HG02763 (cell line): Measurements from ENCODE around the gene TTL.
A peak's percentile ranks its signal among the peaks of the same experiment; 100 is the strongest.
"Not testable (repeated sequence)": the region's sequence is repeated elsewhere in the genome, so short reads cannot be mapped to it uniquely, and the experiment has no call there.

Experiments used
- ATAC-seq: cut with Tn5 transposase; IDR thresholded peaks from one replicate; pipeline ENCODE4 v1.9.1; 2021; ENCODE audit warnings: mild to moderate bottlenecking, moderate library complexity; ENCODE audit not compliant: unreplicated experiment

The TTL gene

GRCh38 chr2:112481528-112482233, at the start of gene TTL:
TTL (plus strand) TSS chr2:112482156; CDS start chr2:112482345, 189 bp downstream.
- ATAC-seq = peak; percentile 78

GRCh38 chr2:112432390-112432734, 49.6 kb upstream of the TTL start:
- ATAC-seq = not testable (repeated sequence)

- ATAC-seq = peak; percentile 39
Observed at GRCh38 chr2:112432735-112433479, 49.0 kb upstream of the TTL start.

DNA sequence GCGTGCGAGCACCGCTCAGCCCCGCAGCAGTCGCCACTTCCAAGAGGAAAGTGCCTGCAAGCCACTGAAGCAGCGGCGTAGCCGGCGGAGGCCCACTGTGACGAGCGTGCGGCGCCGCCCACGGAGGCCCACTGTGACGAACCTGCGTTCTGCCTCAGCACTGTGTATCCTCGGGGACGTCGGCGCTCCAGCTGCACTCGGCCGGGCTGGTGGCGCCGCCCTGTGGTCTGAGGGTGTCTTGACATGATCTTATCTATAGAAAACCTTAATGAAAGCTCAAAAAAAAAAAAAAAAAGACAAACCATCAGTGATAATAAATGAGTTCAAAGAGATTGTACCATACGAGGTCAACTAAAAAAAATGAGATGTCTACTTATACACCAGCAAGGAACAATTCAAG, 48.5 kb upstream of the TTL start, which contains the start of gene RGPD8:
RGPD8 (minus strand) TSS at position 166 of the 400 bp plus-strand sequence. CDS start 192 bp downstream, outside the sequence.
- peak; percentile 98 for ATAC-seq

DNA sequence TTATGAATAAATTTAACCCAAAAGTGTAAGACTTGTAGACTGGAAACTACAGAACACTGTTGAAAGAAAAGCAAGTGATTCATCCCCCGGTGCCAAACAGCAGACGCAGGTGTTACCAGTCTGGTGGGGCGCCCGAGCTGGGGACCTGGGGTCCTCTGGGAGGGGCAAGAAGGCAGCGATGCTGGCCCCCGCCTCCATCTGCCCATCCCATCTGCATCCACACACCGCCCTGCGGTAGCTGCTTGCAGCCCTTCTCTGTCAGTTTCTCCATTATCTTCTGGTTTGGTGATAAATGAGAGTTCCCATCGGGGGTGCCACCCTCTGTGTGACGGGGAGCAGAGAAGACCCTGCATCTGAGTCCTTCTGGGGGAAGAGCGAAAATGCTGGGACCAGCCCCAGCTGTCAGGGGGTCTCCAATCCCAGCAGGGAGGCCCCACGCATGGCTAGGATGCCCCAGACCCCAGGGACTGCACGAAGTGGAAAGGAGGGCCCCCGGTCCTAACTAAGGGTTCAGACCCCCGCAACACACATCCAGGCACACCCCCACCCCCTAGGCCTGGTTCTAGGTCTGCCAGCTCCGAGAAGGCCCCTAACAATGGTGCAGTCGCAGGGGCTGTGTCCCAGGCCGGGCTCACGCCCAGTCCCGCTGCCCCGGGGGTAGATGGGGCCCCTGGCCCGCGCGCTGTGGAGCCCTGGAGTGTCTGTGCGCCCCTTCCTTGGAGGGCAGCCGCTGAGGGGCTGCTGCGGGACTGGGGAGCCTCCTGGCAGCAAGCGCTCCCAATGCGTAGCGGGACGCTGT, 47.8 kb upstream of the TTL start:
- no peak for ATAC-seq

DNA sequence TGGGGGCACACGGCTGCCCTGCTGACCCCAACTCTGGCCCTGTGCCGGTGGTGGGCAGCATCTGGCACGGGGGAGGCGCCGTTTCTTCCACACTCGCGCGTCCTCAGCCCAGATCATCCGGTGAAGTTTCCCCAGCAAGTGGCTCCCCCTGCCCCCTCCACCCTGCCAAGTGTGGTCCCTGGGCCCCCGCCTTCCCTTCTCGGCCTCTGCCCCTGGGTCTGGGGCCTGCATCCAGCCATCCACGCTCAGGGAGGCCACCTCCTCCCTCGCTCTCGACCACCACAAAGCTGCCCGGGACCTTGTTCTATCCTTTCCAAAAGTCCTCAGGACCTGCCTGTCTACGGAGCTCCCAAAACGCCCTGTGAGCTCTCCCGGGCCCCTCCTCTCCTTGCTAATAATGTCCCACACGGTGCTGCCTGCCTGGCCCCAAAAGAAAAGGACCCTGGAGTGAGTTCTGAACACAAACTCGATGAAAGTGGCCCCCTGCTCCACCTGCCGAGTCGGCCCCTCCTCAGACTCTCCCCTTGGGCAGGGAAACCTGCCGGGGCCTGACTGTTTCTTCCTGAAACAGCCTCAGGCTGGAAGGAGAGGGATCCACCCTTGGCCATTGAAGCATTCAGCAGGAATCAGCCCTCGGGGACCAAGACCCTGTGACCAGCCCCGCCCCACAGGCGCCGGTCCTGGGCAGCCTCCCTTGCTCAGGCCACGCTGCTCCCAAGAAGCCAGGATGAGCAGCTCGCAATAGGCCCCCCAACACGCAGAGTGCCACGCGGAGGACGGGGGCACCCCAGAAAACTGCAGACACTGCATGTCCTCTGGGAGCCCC, 46.9 kb upstream of the TTL start:
- ATAC-seq = not testable (repeated sequence)

DNA sequence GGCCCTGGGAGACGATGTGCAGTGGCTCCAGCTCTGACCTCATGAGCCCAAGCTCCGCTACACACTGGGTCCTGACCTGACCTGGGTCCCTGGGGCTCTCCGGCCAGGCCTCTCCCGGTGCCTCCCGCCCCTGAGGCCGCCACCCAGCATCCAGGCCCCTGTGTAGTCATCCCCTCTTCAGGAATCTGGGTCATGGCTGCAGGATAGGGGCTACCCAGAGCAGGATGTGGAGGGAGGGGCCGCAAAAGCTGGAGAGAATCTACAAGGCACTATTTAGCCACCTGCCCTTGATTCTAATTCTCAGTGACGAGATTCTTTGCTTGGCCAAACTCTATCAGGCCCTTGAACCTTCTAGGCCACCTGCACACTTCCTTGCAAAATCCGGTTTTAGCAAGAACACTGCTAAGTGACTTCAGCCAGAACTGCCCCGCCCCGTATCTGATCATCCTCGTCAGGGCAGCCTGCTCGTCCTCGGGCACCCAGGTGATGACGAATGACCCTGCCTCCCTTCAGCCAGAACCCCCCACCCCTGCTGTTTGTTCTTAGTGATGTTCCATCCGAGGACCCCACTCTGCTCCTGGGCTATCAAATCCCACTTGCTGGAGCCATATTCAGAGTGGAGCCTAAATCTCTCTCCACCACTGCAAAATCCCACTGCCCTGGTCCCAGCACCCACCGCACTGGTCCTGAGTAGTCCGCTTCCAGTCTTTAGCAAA, 46.1 kb upstream of the TTL start:
- not testable (repeated sequence) for ATAC-seq

GRCh38 chr2:112436993-112437392, 45.0 kb upstream of the TTL start:
- ATAC-seq = not testable (repeated sequence)

- ATAC-seq = not testable (repeated sequence)
Observed at GRCh38 chr2:112437405-112437831, 44.5 kb upstream of the TTL start.

DNA sequence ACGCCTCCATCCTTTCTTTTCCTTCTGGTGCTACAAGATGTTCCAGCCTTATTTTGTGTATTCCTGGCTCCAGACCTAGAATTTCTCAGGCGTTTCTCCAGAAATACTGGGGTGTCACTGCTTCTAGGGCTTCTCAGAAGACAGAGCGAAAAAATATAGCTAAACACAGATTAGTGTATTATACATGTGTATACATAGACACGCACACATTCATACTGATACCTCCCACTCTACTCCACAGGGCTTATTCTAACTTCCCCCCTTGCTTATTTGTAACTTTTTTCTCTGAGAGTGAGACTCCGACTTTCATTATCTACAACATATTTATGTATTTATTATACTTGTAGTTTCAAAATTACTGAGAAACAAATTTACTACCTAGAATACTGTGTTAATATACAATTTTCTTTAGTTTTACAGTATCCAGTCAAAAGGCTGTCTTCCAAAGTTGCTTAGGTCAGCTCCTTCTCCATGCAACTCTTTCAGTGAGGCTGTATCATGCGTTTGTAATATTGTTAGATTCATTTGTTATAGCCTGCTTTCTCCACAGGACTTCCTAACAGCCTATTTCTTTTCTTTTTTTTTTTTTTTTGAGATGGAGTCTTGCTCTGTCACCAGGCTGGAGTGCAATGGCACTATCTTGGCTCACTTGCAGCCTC, 43.2 kb upstream of the TTL start:
- not testable (repeated sequence) for ATAC-seq

DNA sequence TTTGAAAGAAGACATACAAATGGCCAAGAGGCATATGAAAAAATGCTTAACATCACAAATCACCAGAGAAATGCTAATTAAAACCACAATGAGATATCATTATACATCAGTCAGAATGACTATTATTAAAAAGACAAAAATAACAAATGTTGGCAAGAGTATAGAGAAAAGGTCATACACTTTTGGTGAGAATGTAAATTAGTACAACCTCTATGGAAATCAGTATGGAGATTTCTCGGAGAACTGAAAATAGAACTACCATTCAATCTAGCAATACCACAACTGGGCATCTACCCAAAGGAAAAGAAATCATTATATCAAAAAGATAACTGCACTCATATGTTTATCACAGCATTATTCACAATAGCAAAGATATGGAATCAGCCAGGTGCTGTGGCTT, 37.7 kb upstream of the TTL start:
- not testable (repeated sequence) for ATAC-seq

GRCh38 chr2:112449854-112450253, 32.1 kb upstream of the TTL start:
- no peak for ATAC-seq

DNA sequence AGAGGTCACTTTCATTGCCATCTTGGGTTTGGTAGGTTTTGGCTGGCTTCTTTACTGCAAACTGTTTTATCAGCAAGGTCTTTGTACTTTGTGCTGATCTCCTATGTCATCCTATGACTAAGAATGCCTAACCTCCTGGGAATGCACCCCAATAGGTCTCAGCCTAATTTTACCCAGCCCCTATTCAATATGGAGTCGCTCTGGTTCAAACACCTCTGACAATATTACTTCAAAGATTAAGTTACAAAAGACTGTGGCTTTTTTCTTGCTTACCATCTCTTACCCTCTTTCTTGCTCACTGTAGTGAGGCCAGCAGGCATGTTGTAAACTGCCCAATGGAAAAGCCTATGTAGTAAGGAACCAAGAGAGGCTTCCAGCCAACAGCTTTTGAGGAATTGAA, 30.6 kb upstream of the TTL start:
- no peak for ATAC-seq

DNA sequence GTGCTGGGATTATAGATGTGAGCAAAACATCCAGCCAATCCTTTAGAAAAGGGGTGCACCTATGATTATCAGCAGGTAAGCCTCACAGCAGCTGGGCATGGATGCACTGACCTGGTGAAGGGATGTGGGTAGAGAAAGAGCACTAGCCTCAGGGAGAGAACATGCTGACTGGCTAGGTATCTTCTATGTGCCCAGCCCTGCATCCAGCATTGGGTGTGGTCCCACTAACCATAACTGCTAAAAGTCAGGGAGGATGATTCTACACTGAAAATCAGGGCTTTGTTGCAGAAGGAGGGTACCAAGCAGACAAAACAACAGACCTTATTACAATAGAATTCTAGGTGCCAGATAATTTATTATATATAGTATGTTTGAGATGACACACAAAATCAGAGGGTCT, 27.4 kb upstream of the TTL start:
- no peak for ATAC-seq

GRCh38 chr2:112459372-112459771, 22.6 kb upstream of the TTL start:
- ATAC-seq = no peak

GRCh38 chr2:112462178-112462577, 19.8 kb upstream of the TTL start:
- no peak for ATAC-seq

DNA sequence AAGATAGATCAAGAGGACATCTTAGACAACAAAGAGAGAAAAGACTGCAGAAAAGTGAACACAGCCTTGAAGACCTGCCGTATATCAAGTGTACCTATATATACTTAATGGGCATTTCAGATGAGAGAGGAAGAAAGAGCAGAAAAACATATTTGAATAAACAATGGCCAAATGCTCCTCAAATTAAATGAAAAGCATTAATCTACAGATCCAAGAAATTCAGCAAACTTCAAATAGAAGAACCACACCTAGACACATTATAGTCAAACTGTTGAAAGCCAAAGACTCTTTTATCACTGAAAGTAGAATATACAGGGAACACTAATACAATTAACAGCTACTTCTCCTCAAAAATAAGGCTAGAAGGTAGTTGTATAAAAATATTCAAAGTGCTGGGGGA, 18.7 kb upstream of the TTL start:
- no peak for ATAC-seq

DNA sequence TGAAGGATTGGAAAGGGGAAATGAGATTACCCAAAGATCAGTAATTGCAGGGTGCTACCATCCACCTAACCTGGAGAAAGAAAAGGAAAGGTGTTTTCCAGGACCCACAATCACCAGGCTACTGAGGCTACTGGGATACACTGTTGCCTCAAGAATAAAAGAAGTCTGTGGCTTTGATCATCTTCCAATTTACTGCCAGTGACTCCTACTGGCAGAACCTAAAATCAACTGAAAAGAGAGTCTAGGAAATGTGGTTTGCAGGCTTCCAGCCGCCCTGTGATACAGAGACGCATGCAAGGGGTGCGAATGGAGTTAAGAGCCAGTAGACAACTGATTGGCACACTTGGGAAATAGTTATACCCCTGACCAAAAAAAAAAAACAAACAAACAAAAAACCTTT, 16.6 kb upstream of the TTL start:
- ATAC-seq = no peak

DNA sequence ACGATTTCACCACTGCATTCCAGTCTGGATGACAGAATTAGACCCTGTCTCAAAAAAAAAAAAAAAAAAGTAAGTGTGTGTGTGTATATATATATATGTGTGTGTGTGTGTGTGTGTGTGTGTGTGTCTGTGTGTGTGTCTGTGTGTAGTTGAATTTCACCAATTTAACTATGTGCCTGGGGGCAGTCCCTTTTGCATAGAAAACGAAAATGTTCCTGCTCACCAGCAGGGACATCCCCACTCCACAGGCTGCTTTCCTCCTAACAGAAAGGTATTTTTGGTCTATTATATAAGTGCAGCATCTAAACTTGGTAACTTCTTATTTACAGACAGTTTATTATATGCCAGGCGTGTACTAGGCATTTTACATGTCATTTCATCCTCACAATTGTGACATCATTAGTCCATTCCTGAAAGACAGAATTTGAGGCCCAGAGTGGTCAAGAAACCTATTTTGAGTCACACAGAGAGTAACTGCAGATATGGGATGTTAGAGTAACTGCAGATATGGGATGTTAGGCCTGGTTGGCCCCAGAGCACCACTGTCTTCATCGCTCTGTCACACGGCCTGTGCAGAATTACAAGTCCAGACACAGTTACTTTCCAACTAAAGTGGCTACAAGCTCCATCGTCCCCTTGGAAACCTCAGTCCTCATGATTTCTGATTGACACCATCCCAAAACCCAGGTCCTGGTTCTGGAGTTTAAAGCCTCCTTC, 9.3 kb upstream of the TTL start:
- ATAC-seq = no peak
